ENCODE data around the gene CSF1. TPM values are rescaled to one million over a fixed set of nuclear protein-coding genes. Genes with fewer than 3 reads are reported as not detected.

The CSF1 gene
- total RNA-seq, 1 experiment from 2014 or later: 3.0 TPM

DNA sequence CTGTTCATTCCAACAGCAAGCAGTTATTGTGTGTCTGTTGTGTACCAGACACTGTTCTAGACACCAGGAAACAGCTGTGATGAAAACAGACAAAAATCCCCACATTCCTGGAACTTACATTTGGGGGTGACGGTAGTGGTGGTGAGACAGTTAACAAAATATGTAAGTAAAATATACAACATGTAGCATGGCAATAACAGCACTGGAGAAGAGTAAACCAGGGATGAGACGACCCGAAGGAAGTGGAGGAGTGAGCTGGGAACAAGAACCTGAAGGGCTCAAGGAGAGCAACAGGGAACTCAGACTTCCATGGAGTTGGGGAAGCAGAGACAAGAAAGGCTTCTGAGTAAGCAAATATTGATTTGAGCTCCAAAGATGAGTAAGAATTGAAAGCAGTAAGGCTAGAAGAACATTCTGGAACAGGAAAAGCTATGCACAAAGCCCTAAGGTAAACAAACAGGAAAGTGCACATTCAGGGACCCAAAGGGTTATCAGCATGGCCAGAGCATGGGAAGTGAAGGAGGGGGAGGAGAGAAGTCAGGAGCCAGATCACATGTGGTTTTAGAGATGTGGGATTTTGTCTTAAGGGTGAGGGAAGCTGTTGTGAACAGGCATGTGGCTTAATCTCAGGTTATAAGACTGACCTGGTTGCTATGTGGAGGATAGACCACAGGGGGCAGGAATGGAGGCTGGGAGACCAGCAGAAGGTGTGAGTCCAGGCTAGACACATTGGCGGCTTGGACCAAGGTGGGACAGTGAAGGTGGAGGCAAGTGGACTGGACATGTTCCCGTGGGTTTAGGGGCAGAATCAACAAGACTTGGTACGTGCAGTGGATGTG is 7.3 kb downstream of the CSF1 start:
- Histone ChIP-seq H3K79me2 (ENCODE audit: insufficient read depth, low read length) (no peaks in the 10 kb centered on the region), H3K27ac (ENCODE audit: low read depth, low read length) (no peak overlapping the region), H3K9me3 (ENCODE audit: control insufficient read depth in 1 of 2, insufficient read depth in 1 of 2, low read depth in 1 of 2, low read length in 2 of 2) (no peaks in the 10 kb centered on the region), H3K36me3 (ENCODE audit: control insufficient read depth in 1 of 2, insufficient read depth in 2 of 2, low read length in 2 of 2) (no peaks in the 10 kb centered on the region; a peak in 2 of 4 replicates), H3K9me2 (ENCODE audit: insufficient read depth) (no peaks in the 10 kb centered on the region), H2AFZ (ENCODE audit: low read depth, low read length, poor library complexity, severe bottlenecking) (no peak overlapping the region), H3K4me3 (replicated peaks in 1 of 2; ENCODE audit: low read depth in 1 of 2, low read length in 2 of 2) (no peak overlapping the region), H3K4me2 (ENCODE audit: low read length) (no peak overlapping the region), H3K4me1 (ENCODE audit: control insufficient read depth in 1 of 2, insufficient read depth in 2 of 2, low read length in 2 of 2) (no peaks in the 10 kb centered on the region), H3K9ac (ENCODE audit: low read length) (no peak overlapping the region), H4K20me1 (ENCODE audit: insufficient read depth) (no peaks in the 10 kb centered on the region), H3K27me3 (ENCODE audit: insufficient read depth, low read length) (no peaks in the 10 kb centered on the region)
- no TSS peak for BruUV-seq (replicated peaks)
- no peak for DNase-seq (ENCODE audit: low read depth, low spot score)
- ATAC-seq: peak; percentile 79
- intact Hi-C loops (cut with micrococcal nuclease): no loop called here
- ChIA-PET RAD21 (ENCODE audit: low non-redundant PET in 1 of 2, low total read pairs in 2 of 2, uncharacterized antibody in 2 of 2, unreplicated experiment in 2 of 2) (no interaction called here), POLR2A (interaction anchor here (1.0 kb wide), 1 partner anchor 34 kb away, joined by 3 read pairs; no protein-coding TSS in a partner anchor), CTCF (interaction anchor here (0.9 kb wide), 1 partner anchor 67 kb away, joined by 5 read pairs; the partner anchor contains the start of gene AHCYL1)
- no peak for TF ChIP-seq EZH2phosphoT487 (IDR thresholded peaks at IDR 0.05; ENCODE audit: borderline replicate concordance)
- TF ChIP-seq, protein P1, sequence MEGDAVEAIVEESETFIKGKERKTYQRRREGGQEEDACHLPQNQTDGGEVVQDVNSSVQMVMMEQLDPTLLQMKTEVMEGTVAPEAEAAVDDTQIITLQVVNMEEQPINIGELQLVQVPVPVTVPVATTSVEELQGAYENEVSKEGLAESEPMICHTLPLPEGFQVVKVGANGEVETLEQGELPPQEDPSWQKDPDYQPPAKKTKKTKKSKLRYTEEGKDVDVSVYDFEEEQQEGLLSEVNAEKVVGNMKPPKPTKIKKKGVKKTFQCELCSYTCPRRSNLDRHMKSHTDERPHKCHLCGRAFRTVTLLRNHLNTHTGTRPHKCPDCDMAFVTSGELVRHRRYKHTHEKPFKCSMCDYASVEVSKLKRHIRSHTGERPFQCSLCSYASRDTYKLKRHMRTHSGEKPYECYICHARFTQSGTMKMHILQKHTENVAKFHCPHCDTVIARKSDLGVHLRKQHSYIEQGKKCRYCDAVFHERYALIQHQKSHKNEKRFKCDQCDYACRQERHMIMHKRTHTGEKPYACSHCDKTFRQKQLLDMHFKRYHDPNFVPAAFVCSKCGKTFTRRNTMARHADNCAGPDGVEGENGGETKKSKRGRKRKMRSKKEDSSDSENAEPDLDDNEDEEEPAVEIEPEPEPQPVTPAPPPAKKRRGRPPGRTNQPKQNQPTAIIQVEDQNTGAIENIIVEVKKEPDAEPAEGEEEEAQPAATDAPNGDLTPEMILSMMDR (IDR thresholded peaks at IDR 0.05 in 2 of 3, conservative IDR thresholded peaks at IDR 0.05 in 1 of 3; ENCODE audit: borderline replicate concordance in 1 of 3, insufficient read depth in 1 of 3, low read depth in 2 of 3, low read length in 2 of 3): peak in 2 of 3 experiments; percentile 33 to 35; a peak in 3 of 6 replicates

DNA sequence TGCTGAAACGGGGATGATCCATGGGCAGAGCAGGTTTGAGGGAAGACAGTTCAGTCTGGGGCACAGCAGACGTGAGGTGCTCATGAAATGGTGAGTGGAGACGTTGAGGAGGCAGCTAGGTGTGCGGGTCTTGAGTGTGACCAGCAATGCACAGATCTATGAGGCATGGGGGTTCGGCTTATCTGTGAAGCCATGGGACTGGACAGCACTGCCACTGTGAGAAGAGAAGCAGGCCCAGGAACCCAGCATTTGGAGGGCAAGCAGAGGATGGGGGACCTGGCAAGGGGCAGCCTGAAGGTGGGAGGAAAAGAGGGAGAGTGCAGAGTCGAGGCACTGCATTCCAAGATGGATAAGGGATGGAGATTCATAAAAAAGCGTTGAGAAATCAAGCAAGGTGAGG is 8.0 kb downstream of the CSF1 start:
- no peaks in the 10 kb centered on the region; a peak in 2 of 4 replicates for H3K36me3 ChIP-seq (ENCODE audit: control insufficient read depth in 1 of 2, insufficient read depth in 2 of 2, low read length in 2 of 2)
- H2AFZ ChIP-seq (ENCODE audit: low read depth, low read length, poor library complexity, severe bottlenecking): no peak overlapping the region
- H3K9ac ChIP-seq (ENCODE audit: low read length): no peak overlapping the region
- no peaks in the 10 kb centered on the region for H3K9me3 ChIP-seq (ENCODE audit: control insufficient read depth in 1 of 2, insufficient read depth in 1 of 2, low read depth in 1 of 2, low read length in 2 of 2)
- H3K4me2 ChIP-seq (ENCODE audit: low read length): no peak overlapping the region
- no peaks in the 10 kb centered on the region for H4K20me1 ChIP-seq (ENCODE audit: insufficient read depth)
- intact Hi-C loops (cut with micrococcal nuclease): no loop called here
- no peak for ATAC-seq
- H3K27me3 ChIP-seq (ENCODE audit: insufficient read depth, low read length): no peaks in the 10 kb centered on the region
- ChIA-PET RAD21 (ENCODE audit: low non-redundant PET in 1 of 2, low total read pairs in 2 of 2, uncharacterized antibody in 2 of 2, unreplicated experiment in 2 of 2) (no interaction called here), CTCF (interaction anchor here (0.9 kb wide), 1 partner anchor 66 kb away, joined by 5 read pairs; the partner anchor contains the start of gene AHCYL1), POLR2A (interaction anchor here (1.0 kb wide), 1 partner anchor 34 kb away, joined by 3 read pairs; no protein-coding TSS in a partner anchor)
- no peaks in the 10 kb centered on the region for H3K9me2 ChIP-seq (ENCODE audit: insufficient read depth)
- H3K4me3 ChIP-seq (replicated peaks in 1 of 2; ENCODE audit: low read depth in 1 of 2, low read length in 2 of 2): no peak overlapping the region
- no peaks in the 10 kb centered on the region for H3K4me1 ChIP-seq (ENCODE audit: control insufficient read depth in 1 of 2, insufficient read depth in 2 of 2, low read length in 2 of 2)
- no peak overlapping the region for H3K27ac ChIP-seq (ENCODE audit: low read depth, low read length)
- no TSS peak for BruUV-seq (replicated peaks)
- H3K79me2 ChIP-seq (ENCODE audit: insufficient read depth, low read length): no peaks in the 10 kb centered on the region
- DNase-seq (ENCODE audit: low read depth, low spot score): no peak
- no peak for TF ChIP-seq EGR1 (IDR thresholded peaks at IDR 0.05; ENCODE audit: low read depth)
- TF ChIP-seq ZNF274 (IDR thresholded peaks at IDR 0.05; ENCODE audit: low read depth, low read length): no peak
- no peak for TF ChIP-seq FOSL1 (IDR thresholded peaks at IDR 0.05; ENCODE audit: low read depth)
- TF ChIP-seq EZH2 (IDR thresholded peaks at IDR 0.05): no peak
- TF ChIP-seq SRF (IDR thresholded peaks at IDR 0.05; ENCODE audit: low read depth): no peak
- no peak for TF ChIP-seq ZFX (IDR thresholded peaks at IDR 0.05)
- TF ChIP-seq YY1 (IDR thresholded peaks at IDR 0.05; ENCODE audit: extremely low read depth, insufficient replicate concordance, low read depth, low read length): no peak
- TF ChIP-seq, protein P1 (IDR thresholded peaks at IDR 0.05 in 2 of 3, conservative IDR thresholded peaks at IDR 0.05 in 1 of 3; ENCODE audit: borderline replicate concordance in 1 of 3, insufficient read depth in 1 of 3, low read depth in 2 of 3, low read length in 2 of 3): no peak
- no peak for TF ChIP-seq JUND (IDR thresholded peaks at IDR 0.05)
- TF ChIP-seq, protein P2, sequence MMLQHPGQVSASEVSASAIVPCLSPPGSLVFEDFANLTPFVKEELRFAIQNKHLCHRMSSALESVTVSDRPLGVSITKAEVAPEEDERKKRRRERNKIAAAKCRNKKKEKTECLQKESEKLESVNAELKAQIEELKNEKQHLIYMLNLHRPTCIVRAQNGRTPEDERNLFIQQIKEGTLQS (IDR thresholded peaks at IDR 0.05): no peak
